NCI-H82 treated with DMSO at 0.1 percent for 48 hours (cell line): ENCODE results near the gene STPG3.

ENCODE experiments used
- DNase-seq: peaks from one replicate; lab custom pipeline; 2025; ENCODE audit not compliant: unreplicated experiment; lab: John Stamatoyannopoulos, UW

Gene STPG3

GRCh38 chr9:137251194-137251461, at the start of gene STPG3:
STPG3 (plus strand) TSS chr9:137251286; CDS start chr9:137251287, 1 bp downstream.
- DNase-seq: no peak

- DNase-seq: no peak
Measured at GRCh38 chr9:137202966-137203365, 48.1 kb upstream of the STPG3 start.

- no peak for DNase-seq
Measured at GRCh38 chr9:137204731-137205125, 46.4 kb upstream of the STPG3 start.

- DNase-seq: peak; percentile 25
Measured at GRCh38 chr9:137205126-137206069, 45.7 kb upstream of the STPG3 start, which contains the start of the genes NDOR1 and TMEM203. NDOR1 (plus strand) TSS chr9:137205700; CDS start chr9:137205778, 78 bp downstream. TMEM203 (minus strand) TSS chr9:137205648; CDS start chr9:137205414, 234 bp downstream.

GRCh38 chr9:137206602-137207001, 44.5 kb upstream of the STPG3 start:
- no peak for DNase-seq

GRCh38 chr9:137211532-137211931, 39.6 kb upstream of the STPG3 start:
- no peak for DNase-seq

- no peak for DNase-seq
Measured at GRCh38 chr9:137212520-137212919, 38.6 kb upstream of the STPG3 start.

- no peak for DNase-seq
Measured at GRCh38 chr9:137213160-137214060, 37.7 kb upstream of the STPG3 start.

- no peak for DNase-seq
Measured at GRCh38 chr9:137214620-137215019, 36.5 kb upstream of the STPG3 start.

- no peak for DNase-seq
Measured at GRCh38 chr9:137215196-137215986, 35.7 kb upstream of the STPG3 start.

GRCh38 chr9:137216188-137216965, 34.7 kb upstream of the STPG3 start:
- no peak for DNase-seq

GRCh38 chr9:137217276-137218211, 33.5 kb upstream of the STPG3 start:
- DNase-seq: no peak

GRCh38 chr9:137218212-137218753, 32.8 kb upstream of the STPG3 start:
- no peak for DNase-seq

GRCh38 chr9:137218754-137219271, 32.3 kb upstream of the STPG3 start:
- DNase-seq: no peak

GRCh38 chr9:137219757-137220316, 31.2 kb upstream of the STPG3 start:
- no peak for DNase-seq

- DNase-seq: no peak
Measured at GRCh38 chr9:137220317-137221094, 30.6 kb upstream of the STPG3 start.

- no peak for DNase-seq
Measured at GRCh38 chr9:137221095-137221505, 30.0 kb upstream of the STPG3 start.
